ENCODE data around the gene FOXJ1.

- TF ChIP-seq CTCF (IDR thresholded peaks at IDR 0.05) (no peak), POLR2A (IDR thresholded peaks at IDR 0.05) (no peak)
These were observed 33.0 kb upstream of the FOXJ1 start for GRCh38 chr17:76174037-76174436.

Data from lower leg skin (tissue), 3 donors.